Stimulated activated CD4-positive, alpha-beta T cell treated with anti-CD3 and anti-CD28 coated beads, Interleukin-4, amount 100 ng/mL, for 4 hours (primary cell): ENCODE data around the gene MRPL10.
A peak's percentile ranks its signal among the peaks of the same experiment; 100 is the strongest.

Experiments used
- DNase-seq, 2 experiments: peaks; one replicate each; pipeline ENCODE4 v3.0.0-alpha.2; 2020

The MRPL10 gene

GRCh38 chr17:47839071-47839470 is 7.7 kb upstream of the MRPL10 start:
- DNase-seq = no peak

DNA sequence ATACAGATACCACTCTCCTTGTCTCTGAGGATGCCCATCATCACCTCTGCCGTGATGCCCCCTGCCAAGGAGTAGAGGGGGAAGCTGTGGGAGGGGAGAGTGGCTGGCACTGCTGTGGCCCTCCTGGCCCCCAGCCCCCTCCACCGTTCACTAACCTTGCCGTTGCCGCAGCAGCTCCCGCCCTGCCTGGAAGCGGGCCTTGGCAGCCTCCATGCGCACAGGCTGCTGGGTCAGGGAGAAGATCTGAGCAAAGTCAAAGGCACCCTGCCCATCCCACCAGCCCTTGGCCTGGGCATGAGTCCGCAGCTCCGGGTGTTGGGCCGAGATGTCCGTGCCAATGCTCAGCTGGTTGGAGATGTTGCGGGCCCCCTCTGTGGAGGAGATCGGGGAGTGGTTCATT is 7.3 kb upstream of the MRPL10 start:
- no peak for DNase-seq

- no peak for DNase-seq
These were observed 6.2 kb upstream of the MRPL10 start for GRCh38 chr17:47837401-47838039.

DNA sequence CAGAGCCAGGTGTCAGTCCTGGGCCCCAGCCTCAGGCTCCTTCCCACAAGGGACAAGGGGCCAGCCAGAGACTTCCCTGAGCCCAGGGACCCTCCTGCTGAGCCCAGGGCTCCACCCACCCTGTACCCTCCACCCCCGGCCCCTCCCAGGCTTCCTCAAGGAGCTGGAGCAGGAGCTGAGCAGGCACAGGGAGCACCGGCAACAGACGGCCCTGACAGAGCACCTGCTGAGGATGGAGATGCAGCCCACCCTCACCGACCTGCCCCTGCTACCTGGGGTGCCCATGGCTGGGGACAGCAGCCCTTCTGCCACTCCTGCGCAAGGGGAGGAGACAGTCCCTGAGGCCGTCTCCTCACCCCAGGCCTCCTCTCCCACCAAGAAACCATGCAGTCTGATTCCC is 5.3 kb upstream of the MRPL10 start:
- DNase-seq = no peak

GRCh38 chr17:47834756-47835155 is 3.4 kb upstream of the MRPL10 start:
- DNase-seq = no peak

GRCh38 chr17:47831934-47832327 is 590 bp upstream of the MRPL10 start:
- no peak for DNase-seq

DNA sequence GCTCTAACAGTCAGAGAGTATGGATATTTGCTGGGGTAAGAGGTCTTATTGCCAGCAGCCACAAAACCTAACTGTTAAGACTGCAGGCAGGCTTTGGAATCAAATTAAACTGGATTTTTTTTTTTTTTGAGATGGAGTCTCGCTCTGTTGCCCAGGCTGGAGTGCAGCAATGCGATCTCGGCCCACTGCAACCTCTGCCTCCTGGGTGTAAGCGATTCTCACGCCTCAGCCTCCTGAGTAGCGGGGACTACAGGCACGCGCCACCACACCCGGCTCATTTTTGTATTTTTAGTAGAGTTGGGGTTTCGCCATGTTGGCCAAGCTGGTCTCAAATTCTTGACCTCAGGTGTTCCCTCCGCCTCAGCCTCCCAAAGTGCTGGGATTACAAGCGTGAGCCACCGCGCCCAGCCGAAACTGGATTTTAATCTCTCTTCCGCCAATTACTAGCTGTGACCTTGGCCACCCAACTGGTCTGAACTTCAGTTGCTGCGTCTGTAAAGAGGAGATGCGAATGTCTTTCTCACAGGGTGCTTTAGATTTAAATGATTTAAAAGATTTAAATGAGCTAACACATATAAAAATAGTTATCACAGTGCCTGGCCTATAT is 842 bp downstream of the MRPL10 start:
- DNase-seq = no peak

DNA sequence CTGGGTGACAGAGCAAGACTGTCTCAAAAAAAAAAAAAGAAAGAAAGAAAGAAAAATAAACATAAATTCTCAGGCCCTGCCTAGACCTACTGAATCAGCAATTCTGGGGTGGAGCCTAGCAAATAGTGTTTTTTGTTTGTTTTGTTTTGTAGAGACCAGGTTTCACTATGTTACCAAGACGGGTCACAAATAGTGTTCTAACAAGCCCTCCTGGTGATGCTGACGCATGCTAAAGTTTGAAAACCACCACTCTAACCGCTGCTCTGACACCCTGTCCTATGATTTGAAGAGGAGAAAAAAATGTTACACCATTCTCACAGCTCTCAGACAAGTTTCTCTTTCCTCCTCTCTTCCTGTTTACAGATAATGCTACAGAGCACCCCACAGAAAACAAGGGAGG is 1.5 kb downstream of the MRPL10 start:
- peak in 1 of 2 experiments; percentile 15 for DNase-seq

DNA sequence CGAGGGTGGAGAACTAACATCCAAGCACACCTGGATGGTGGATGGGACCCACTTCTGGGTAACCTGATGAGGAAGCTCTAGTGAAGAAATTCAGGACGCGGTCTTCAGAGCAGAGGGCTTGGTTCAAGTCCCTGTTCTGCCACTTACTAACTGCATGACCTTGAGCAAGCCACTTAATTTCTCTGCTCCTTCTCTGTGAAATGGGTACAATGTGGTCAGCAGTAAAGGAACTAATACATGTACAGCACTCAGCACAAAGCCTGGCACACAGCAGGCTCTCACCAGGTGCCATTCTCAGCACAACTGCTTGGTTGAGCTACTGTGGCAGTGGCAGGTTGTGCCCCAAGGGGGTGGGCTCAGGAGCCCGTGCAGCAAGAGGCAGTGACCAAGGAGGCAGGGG is 7.8 kb downstream of the MRPL10 start:
- DNase-seq = no peak

DNA sequence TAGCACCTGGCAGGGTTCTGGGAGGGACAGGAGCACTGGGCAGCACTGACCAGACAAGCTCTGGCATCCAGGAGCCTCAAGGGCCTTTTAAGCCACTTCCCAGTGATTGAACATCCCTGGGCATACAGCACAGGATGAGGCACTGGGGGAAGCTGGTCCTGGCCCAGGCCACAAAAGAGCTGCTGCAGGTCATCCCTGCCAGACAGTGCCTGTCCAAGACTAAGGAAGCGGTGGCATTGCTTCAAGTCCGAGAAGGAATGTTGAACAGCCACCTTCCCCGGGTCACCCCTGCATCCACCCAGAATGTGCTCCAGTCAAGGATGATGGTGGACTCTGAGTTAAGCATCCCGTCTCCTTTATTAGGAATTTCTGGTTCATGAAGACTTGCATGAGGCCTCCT is 8.6 kb downstream of the MRPL10 start:
- no peak for DNase-seq

- peak; percentile 61 to 76 for DNase-seq
These were observed 9.6 kb downstream of the MRPL10 start, which contains the start of gene OSBPL7 for GRCh38 chr17:47821424-47822391. TSS of gene OSBPL7 (minus strand) at chr17:47821794. CDS start at chr17:47820278, 1,516 bp downstream.

GRCh38 chr17:47821031-47821423 is 10.3 kb downstream of the MRPL10 start:
- no peak for DNase-seq

DNA sequence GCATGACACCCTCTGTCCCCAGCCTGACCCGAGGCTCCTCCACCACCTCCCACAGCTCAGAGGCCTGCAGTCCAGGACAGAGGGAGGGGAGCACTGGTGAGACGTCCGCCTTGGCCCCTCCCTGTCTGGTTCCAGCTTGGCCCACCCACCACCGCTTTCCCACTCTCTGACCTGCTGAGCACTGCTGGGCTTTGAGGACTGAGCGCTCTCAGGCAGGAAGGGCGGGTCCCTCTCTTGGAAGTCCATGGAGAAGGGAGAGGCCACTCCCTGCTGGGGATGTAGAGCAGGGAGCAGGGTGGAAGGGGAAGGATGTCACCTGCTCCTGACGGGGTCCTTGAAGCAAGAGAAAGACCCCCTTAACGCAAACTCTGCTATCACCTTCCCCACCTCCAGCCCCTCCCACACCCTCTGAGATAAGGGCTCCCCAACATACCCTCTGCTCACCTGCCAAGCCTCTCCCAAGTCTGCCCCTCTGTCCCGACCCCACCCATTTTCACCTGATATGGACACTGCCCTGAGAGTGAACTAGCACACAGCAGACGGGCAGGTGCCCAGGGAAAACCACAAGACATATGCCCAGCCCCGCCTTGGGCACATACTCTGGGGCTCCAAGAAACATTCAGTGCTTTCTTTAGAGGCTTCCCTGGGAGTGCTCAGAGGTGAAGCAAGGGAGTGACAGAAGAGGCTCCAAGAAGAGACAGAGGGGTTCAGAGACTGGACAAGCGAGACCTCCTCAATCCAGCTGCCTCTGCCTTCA is 11.1 kb downstream of the MRPL10 start:
- no peak for DNase-seq

- no peak for DNase-seq
These were observed 11.9 kb downstream of the MRPL10 start for GRCh38 chr17:47819475-47819874.

DNA sequence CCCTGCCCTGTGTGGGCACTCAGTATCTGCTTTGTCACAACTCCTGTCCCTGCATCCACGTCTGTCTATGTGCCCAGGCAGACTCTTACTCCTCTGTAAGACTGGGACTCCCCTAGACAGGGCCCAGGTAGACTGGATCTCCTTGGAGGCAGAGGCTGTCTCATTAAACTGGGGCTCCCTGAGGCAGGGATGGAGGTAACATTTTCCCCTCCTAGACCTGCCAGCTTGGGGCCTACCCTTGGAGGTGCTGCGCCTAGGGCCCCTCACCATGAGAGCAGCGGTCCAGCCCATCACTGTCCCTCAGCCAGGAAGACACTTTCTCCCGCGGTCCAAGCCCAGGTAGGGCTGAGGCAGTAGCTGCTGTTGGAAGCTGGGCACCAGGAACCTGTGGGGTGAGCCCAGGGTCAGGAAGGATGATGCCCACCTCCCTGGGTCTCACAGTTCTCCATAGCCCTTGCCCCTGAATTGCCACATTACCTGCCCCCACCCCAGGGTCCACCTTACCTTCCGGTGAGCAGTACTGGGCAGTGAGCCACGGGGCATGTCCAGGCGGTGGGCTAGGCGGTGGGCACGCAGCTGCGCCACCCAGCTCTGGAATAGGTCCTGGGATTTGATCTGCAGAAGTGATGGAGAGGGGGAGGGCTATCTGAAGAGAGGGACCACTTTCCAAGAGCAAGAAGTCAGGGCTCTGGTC is 13.2 kb downstream of the MRPL10 start:
- DNase-seq = no peak

GRCh38 chr17:47816947-47817346 is 14.4 kb downstream of the MRPL10 start:
- DNase-seq = no peak

- no peak for DNase-seq
These were observed 15.1 kb downstream of the MRPL10 start for GRCh38 chr17:47816111-47816735.

DNA sequence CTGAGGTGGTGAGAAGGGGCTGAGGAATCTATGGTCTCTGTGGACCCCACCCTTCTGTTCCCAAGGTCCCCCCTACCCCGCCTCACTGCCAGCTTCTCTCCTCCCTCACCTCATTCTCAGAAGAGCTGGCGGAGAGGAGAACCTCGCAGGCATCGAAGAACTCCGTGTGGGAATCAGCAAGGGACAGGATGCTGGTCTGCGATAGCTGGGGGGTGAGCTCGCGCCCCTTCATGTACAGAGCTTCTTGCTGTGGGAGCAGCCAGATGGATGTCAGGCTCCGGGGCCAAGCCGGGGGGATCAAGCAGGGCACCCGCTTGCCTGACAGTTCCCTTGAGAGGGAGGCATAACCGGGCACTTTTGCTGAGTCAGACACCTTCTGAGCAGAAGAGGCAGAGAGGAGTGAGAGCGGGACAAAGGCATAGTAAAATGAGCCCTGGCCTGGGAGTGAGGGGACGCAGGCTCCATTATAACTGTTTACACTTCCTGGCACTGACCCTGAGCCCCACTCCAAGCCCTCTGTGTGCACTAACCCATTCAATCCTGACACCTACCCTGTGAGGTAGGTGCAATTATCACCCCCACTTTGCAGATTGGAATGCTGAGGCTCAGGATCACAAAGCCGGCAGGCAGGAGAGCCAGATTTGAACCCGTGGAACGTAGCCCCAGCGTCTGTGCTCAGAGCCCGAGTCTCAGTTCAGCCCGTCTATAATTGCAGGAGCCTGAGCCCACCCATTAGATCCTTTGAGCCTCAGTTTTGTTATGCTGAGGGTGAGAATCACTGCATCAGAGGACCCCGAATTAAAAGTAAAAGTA is 16.0 kb downstream of the MRPL10 start:
- no peak for DNase-seq

GRCh38 chr17:47813512-47814031 is 17.8 kb downstream of the MRPL10 start:
- DNase-seq = no peak

DNA sequence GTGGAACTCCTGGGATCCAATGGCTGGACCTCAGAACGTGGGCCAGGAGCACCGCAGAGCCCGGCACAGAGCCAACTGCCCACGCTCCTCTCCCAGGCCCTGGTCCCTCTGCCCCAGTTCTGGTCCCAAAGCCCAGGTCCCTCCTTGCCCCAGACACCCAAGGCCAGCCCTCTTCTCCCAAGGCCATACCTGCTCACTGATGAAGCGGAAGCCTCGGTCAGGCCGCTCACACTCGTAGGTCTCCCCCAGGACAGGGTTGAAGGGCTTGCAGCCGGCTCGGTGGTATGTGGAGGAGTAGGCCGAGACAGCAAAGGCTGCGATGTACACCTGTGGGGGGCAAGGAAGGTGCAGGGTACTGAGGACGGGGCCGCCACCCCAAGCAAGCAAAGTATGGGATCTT is 18.3 kb downstream of the MRPL10 start:
- DNase-seq = no peak
